ENCODE results near the gene SLF1. TPM values are rescaled to one million over a fixed set of nuclear protein-coding genes. Genes with fewer than 3 reads are reported as not detected.

The SLF1 gene
- polyA plus RNA-seq, 3 donors = 13.5 to 17.7 (median 16.0) TPM

DNA sequence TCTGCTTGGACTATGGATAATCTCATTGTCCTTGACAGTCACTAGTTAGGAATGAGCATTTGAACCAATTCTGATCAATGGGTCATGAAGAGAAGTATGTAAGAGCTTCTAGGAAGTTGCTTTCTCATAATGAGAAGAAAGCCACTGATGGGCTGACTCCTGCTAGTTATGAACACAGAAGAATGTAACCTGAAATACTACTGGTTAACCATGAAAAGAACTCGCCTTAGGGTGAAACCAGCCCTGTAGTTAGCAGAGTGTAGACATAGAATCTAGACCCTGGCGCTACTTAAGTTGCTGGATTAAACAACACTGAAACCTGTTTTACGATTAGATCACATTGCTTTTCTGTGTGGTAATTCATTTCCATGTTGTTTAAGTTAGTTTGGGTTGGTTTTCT lies 26.6 kb downstream of the SLF1 start:
- DNase-seq (ENCODE audit: extremely low read depth in 1 of 11, low read depth in 9 of 11, low spot score in 4 of 11) = no peak

- no peak for DNase-seq (ENCODE audit: extremely low read depth in 1 of 11, low read depth in 9 of 11, low spot score in 4 of 11)
These were observed 28.3 kb downstream of the SLF1 start for GRCh38 chr5:94646758-94647157.

GRCh38 chr5:94649874-94650273 lies 31.4 kb downstream of the SLF1 start:
- no peak for DNase-seq (ENCODE audit: extremely low read depth in 1 of 11, low read depth in 9 of 11, low spot score in 4 of 11)

- no peak for DNase-seq (ENCODE audit: extremely low read depth in 1 of 11, low read depth in 9 of 11, low spot score in 4 of 11)
These were observed 39.8 kb downstream of the SLF1 start for GRCh38 chr5:94658272-94658671.

DNA sequence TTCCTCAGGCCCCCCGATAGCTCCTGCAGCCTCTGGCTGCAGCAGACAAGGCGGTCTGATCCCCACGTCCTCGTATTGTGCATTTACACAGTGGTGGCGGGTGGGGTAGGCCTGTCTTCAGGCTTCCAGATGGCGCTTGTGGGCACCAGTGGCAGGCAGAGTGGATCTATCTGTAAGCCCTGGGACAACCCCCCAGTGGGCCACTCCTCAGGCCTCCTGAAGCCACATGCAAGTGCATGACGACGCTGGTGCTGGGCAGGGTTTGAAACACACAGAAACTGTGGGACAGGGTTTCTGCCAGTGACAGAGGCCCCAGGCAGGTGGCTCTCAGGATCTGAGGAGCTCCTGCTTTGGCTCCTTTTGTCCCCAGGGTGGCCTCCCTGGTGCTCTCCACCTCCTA lies 42.0 kb downstream of the SLF1 start:
- DNase-seq (ENCODE audit: extremely low read depth in 1 of 11, low read depth in 9 of 11, low spot score in 4 of 11) = no peak

DNA sequence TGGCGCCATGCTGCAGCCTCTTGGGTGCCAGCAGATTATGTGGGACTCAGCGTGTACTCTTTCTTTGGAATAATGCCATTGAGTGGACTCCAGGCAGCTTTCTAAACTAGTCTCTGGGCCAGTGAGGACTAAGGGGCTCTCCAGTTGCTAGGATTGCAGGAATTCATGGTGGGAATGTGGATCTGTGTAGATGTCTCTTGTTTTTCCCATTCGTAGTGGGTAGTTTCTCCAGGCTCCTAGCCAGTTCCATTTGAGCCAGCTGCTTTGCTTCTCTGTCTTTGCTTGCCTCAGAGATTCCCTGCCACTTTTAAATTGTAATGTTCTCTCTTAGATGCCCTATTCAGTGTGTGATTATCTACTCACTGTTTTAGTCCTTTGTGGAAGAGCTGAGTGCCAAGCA lies 42.6 kb downstream of the SLF1 start:
- no peak for DNase-seq (ENCODE audit: extremely low read depth in 1 of 11, low read depth in 9 of 11, low spot score in 4 of 11)

- DNase-seq (ENCODE audit: extremely low read depth in 1 of 11, low read depth in 9 of 11, low spot score in 4 of 11) = no peak
These were observed 49.5 kb downstream of the SLF1 start for GRCh38 chr5:94667937-94668336.

GRCh38 chr5:94670726-94671125 lies 52.3 kb downstream of the SLF1 start:
- DNase-seq (ENCODE audit: extremely low read depth in 1 of 11, low read depth in 9 of 11, low spot score in 4 of 11) = no peak

DNA sequence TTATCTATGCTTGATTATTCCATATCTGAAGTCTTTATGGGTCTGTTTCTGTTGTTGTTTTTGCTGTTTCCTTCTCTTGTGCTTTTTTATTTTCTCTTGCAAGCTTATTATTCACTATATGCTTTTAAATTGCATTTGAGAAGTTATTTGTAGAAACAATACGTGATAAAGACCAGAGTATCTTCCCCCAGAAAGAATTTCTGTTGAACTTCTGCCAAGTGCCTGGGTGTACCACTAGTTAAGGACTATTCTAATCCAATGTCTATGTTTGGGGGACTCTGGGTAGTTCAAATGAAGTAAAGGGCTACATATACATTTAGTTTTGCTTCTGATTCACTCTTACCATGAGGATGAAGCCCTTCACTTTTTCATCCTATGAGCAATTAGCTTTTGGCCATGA lies 54.3 kb downstream of the SLF1 start:
- no peak for DNase-seq (ENCODE audit: extremely low read depth in 1 of 11, low read depth in 9 of 11, low spot score in 4 of 11)

DNA sequence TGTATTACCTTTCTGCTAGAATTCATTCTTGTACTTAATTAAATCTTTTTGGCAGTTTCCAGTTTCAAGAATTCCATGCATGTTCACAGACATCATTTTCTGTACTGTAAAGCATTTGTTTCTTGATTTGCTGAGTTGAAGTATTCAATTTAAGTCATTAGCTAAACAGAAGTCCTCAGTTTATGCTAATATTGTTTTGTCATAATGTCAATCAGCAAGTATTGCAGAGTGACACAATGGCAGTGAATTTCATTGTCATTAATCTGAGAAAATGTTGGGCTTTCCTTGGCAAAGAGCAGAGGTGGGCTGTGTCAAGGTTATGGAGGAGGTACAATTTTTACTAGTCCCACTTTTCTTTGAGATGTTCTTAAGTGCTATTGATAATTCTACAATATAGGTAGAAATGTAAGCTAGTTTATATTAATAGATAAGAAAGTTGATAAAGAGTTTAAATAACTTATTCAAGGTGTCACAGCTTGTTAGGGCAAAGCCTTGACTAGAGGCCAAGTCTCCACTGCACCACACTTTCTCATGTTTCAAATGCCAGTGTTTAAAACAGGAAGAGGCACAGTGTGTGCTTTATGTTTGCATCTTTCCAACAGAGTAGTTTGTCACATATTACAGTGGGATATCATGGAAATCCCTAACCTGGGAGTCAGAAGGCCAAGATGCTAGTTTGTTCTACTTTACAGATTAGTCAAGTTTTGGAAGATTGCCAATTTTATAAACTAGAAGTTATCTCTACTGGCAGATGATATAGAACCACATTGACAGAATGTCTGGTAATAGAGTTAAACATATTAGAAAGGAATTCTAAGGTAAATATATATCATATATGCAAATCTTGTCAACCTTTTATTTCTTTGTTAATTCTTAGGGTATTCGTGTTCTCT lies 56.3 kb downstream of the SLF1 start:
- no peak for DNase-seq (ENCODE audit: extremely low read depth in 1 of 11, low read depth in 9 of 11, low spot score in 4 of 11)

DNA sequence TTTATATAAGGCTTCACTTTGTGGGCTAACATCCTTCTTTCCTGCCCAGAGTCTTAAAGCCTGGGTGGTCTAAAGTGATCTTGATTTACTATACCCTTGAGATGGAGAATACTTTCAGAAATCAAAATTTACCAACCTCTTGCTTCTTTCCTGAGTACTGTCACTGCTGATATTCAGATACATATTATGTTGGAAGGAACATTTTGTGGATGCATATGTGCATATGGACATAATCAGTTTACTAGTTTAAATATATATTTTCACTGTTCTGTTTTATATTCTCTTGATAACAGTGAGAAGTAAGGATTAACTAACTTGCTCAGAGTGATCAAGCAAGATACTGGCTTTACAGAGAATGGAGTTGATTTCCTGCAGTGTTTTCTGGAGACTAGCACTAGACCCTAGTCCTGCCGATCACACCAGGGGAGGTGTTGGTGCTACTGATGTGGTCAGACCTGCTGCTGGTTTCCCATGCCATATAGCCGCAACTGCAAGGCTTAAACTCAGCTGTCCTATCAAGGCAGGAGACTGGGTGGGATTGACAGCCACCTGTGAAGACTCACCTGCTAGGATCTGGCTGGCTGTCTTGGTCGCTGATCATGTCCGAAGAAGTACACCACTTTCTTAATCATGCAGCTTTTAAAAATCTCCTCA lies 57.6 kb downstream of the SLF1 start:
- no peak for DNase-seq (ENCODE audit: extremely low read depth in 1 of 11, low read depth in 9 of 11, low spot score in 4 of 11)

DNA sequence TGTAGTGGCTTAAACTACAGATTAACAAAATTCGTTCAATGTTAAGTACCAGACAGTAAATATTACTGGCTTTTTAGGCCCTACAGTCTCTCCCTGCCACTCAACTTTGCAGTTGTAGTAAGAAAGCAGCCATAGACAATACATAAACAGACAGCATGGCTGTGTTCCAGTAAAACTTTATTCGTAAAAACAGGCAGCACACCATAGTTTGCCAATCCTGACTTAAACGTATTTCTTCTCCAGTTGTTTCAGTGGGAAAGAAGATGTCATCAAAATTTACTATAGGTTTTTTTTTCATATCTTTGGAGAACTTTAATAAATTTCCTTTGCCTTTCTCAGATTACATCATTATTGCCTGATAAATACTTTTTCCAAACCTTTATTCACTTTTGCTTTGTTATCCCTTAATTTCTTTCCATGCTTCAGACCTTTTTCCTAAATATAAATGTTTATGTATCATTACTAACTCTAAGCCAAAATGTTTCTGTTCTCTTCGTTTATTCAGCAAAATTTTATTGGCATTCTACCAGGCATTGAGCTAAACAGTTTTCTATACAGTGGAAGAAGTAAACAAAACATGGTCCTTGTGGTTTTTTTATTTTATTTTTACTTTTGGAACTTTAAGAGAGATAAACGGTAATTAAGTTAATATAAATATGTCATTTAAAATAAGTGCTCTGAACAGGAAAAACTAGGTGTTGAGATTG lies 64.5 kb downstream of the SLF1 start:
- DNase-seq (ENCODE audit: extremely low read depth in 1 of 11, low read depth in 9 of 11, low spot score in 4 of 11) = no peak

DNA sequence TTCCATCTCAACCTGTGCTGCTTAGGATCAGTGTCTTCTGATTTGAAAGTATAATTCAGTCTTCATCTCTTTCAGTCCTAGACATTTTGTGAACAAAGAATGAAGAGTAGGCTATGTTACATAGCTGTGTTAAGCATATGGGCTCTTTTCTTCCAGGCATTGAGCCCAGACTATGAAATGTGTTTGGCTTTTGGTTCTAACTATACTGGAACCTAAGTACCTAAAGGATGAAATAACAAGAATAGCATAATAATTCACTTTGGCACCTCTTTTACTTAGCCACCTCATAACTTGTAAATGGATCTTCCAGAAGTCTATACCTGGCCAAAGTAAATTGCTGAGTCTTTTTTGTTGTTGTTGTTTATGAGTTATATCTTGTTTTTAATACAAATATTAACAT lies 71.4 kb downstream of the SLF1 start:
- no peak for DNase-seq (ENCODE audit: extremely low read depth in 1 of 11, low read depth in 9 of 11, low spot score in 4 of 11)

DNA sequence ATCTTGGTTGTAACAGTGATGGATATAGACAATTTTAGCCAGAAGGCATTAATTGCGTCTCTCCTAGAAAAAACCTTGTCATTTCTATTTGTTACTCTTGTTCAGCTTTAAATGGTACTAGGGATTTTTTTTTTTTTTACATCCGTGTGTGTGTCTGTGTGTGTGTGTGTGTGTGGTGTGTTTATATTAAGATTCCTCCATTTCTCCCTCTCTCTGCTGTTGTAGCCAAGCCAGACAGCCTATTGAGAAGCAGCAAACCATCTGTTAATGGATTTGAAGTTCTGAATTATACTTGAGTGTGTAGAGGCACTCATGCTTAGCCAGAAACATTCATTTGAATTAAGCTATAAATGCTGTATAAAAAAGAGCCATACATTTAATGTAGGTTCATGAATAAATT lies 72.3 kb downstream of the SLF1 start:
- DNase-seq (ENCODE audit: extremely low read depth in 1 of 11, low read depth in 9 of 11, low spot score in 4 of 11) = peak in 4 of 11 donors; percentile 18 to 31 (median 28)

DNA sequence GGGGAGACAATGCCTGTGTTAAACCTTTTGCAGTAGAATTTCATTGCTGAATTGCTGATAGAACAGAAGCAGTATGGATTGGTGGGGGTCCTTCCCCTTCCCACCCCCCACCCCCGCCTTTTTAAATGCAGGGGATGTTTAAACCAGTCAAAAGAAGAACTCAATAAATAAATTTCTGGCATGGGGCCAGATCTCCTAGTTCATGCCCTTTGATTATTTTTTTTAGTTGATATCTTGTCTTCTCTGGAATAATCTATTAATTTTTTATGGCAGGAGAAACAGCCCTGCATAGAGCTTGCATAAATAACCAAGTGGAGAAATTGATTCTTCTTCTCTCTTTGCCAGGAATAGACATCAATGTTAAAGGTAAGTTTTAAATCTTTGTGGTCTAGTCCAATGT lies 72.8 kb downstream of the SLF1 start:
- no peak for DNase-seq (ENCODE audit: extremely low read depth in 1 of 11, low read depth in 9 of 11, low spot score in 4 of 11)

DNA sequence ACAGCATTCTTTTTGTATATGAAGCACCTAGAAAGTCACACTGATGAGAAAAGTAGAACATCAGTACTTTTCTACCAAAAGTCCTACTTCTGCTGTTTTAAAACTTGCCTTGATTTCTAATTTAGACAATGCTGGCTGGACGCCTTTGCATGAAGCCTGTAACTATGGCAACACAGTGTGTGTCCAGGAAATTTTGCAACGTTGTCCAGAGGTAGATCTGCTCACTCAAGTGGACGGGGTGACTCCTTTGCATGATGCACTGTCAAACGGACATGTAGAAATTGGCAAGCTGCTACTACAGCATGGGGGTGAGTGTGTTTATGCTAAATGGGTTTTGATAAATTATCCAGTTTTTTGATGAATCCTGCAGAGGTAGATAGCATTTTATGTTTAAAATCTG lies 73.5 kb downstream of the SLF1 start:
- DNase-seq (ENCODE audit: extremely low read depth in 1 of 11, low read depth in 9 of 11, low spot score in 4 of 11) = peak in 1 of 11 donors; percentile 17

- no peak for DNase-seq (ENCODE audit: extremely low read depth in 1 of 11, low read depth in 9 of 11, low spot score in 4 of 11)
These were observed 74.1 kb downstream of the SLF1 start for GRCh38 chr5:94692581-94692980.

DNA sequence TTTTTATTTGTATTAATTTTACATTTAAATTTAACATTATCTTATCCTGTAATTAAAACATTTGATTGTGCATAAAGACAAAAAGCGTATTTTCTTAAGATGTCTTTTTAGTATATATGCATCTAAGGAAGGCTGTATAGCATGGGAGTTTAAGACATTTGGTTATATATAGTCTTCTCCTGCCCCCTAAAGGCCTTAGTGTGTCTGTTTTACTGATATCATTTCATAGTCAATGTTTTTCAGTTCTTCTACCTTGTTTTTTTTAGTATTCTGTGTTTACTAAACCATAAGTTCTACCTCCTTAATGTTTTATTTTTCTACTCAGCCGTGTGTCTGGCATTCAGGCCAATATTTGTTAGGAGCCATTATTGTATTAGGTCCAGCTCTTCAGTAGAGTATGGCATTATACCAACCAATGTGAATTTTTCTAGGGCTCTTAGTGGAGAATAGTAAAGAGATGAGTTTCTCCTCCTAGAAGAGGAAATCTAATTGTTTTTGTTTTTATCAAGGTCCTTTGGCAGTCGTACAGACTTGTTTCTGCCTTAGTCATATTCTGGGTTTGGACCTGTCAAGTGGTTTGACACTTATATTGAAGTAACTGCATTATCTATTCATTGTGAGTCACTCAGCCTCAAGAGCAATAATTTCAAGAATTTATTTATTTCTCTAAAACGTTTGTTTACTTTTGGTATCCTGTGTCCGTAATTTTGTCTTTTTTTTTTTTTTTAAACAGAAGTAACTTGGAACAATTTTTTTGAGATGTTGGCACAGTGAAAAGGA lies 74.8 kb downstream of the SLF1 start:
- DNase-seq (ENCODE audit: extremely low read depth in 1 of 11, low read depth in 9 of 11, low spot score in 4 of 11) = peak in 3 of 11 donors; percentile 20 to 41 (median 33)

- DNase-seq (ENCODE audit: extremely low read depth in 1 of 11, low read depth in 9 of 11, low spot score in 4 of 11) = no peak
These were observed 75.4 kb downstream of the SLF1 start for GRCh38 chr5:94693845-94694370.
